22Rv1 (cell line): ENCODE data around the gene SESN2.

Experiments used
- H3K27ac ChIP-seq: fragments of 450-650 bp; 2 replicates; pipeline ENCODE4 v1.5.1; 2017
- CTCF ChIP-seq: fragments of 450-650 bp; IDR thresholded peaks from 2 replicates; pipeline ENCODE4 v1.5.1; 2017; ENCODE audit warnings: mild to moderate bottlenecking
- ZFX ChIP-seq: fragments of 450-650 bp; IDR thresholded peaks from 2 replicates; pipeline ENCODE4 v1.6.1; 2017; ENCODE audit warnings: antibody characterized with exemption, borderline replicate concordance

SESN2 gene

DNA sequence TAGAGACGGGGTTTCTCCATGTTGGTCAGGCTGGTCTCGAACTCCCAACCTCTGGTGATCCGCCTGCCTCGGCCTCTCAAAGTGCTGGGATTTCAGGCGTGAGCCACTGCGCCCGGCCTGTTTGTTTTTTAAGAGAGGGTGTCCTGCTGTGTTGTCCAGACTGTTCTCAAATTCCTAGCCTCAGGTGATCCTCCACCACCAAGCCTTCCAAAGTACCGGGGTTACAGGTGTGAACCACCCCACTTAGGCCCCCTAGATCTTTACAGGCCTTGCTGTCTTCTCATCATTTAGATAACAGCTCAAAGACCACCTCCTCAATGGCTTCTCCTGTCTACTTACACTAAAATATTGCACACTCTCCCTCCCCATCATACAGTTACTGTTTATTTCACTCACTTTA is 6.3 kb downstream of the SESN2 start:
- no peak for TF ChIP-seq CTCF
- TF ChIP-seq ZFX = no peak
- H3K27ac ChIP-seq = no peak overlapping the region

DNA sequence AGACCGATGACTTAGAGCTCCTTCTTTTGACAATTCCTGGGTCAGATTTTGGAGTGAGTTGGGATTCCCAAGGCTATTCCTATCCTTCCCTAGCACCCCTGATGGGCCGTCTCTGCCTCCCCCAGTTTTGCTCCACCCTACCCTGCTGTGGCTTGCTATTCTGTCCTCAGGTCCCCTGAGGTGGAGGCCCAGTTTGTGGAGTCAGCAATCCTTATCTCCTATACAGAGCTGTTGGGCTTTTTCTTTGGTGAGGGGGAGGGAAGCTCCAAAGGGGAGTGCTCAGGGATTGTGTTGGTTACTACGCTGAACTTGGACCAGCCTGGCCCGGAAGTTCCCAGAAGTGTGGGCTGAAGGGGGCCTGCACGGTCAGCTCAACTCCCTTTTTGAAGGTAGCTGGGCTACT is 7.6 kb downstream of the SESN2 start:
- no peak overlapping the region for H3K27ac ChIP-seq
- TF ChIP-seq CTCF = no peak
- TF ChIP-seq ZFX = no peak

DNA sequence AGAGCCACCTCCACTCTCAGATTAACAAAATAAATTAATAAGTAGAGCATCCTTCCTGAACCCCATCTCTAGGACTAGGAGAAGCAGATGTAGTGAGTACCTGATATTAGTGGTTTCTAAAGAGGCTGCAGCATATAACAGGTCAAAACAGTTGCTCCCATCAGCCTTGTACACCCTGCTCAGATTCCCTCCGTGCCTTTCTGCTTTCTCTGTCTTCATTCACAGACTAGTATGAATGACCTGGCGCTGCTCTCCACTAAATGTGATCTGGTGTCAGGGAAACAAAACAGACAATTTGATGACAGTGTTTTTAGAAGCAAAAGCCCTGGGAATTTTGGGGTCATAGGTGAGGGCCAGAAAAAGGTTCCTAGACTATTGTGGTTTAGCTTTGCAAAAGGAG is 8.3 kb downstream of the SESN2 start:
- TF ChIP-seq CTCF (no peak), ZFX (no peak)
- H3K27ac ChIP-seq = no peak overlapping the region

GRCh38 chr1:28269529-28269928 is 10.2 kb downstream of the SESN2 start:
- no peak overlapping the region for H3K27ac ChIP-seq
- no peak for TF ChIP-seq CTCF
- TF ChIP-seq ZFX = no peak

GRCh38 chr1:28272215-28272852 is 13.0 kb downstream of the SESN2 start:
- H3K27ac ChIP-seq = no peak overlapping the region
- TF ChIP-seq CTCF (no peak), ZFX (no peak)

DNA sequence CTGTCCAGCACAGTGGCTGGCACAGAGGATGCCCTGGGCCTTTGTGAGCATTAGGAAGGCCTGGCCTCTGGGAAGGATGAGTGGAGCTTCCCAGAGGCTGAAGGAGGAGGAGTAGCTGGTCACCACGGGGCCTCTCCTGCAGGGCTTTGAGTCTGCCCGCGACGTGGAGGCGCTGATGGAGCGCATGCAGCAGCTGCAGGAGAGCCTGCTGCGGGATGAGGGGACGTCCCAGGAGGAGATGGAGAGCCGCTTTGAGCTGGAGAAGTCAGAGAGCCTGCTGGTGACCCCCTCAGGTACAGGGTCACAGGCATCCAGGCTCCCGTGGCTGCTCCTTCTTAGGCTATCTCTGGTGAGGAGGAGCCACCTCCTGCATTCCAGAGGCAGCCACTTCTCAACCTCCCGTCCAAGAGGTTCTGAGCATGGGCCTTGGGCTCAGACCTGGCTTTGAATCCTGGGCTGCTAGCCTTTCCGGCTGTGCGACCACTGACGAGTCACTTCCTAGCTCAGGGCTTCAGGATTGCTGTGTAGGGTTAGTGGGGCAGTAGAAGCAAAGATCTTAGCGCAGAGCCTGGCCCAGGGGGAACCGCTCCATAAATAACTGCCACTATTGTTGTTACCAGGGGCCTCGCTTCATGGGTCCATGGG is 14.0 kb downstream of the SESN2 start:
- TF ChIP-seq ZFX = no peak
- TF ChIP-seq CTCF = no peak
- no peak overlapping the region for H3K27ac ChIP-seq

DNA sequence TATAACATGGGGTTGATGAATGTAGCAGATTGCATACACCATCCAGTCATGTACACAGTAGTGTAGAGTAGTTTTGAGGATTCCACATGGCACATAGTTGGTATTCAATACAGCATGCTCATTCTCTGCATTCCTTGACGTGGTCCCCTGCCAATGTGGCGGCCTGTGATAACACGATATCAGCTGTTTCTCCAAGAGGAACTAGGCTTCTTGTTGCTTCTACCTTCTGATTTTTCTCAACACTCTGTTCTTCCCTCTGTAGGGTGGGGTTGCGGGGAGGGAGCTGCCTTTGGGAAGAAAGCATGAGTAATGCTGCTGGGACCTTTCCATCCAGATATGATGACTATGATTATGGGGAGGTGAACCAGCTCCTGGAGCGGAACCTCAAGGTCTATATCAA is 19.4 kb downstream of the SESN2 start:
- H3K27ac ChIP-seq = no peak overlapping the region
- TF ChIP-seq CTCF (no peak), ZFX (no peak)
